K562 (cell line): ENCODE data around the gene CDADC1. TPM values are rescaled to one million over a fixed set of nuclear protein-coding genes. Genes with fewer than 3 reads are reported as not detected.

Source experiments
- AFF4 ChIP-seq: sonication (generic); formaldehyde crosslinking; IDR thresholded peaks from 2 replicates; pipeline ENCODE4 v1.8.0; 2023; ENCODE audit warnings: mild to moderate bottlenecking, missing genetic modification reagents
- ATF4 ChIP-seq: fragments of 450-650 bp; formaldehyde crosslinking; IDR thresholded peaks from 2 replicates; pipeline ENCODE4 v1.4.0; 2022; ENCODE audit warnings: mild to moderate bottlenecking, moderate library complexity
- ELF1 ChIP-seq: fragments of 200-800 bp; sonication (Bioruptor generic); IDR thresholded peaks from 2 replicates; pipeline ENCODE4 v1.6.1; 2016; ENCODE audit warnings: missing genetic modification characterization, missing compliant biosample characterization
- ETV1 ChIP-seq: fragments of 450-650 bp; conservative IDR thresholded peaks from 2 replicates; pipeline ENCODE4 v1.6.1; 2016; ENCODE audit warnings: missing genetic modification characterization, control low read depth, low read depth, missing compliant biosample characterization
- FOXP1 ChIP-seq: sonication (generic); formaldehyde crosslinking; IDR thresholded peaks from 2 replicates; pipeline ENCODE4 v1.8.0; 2022; ENCODE audit warnings: mild to moderate bottlenecking, missing genetic modification reagents
- HLTF ChIP-seq: fragments of 450-650 bp; IDR thresholded peaks from 2 replicates; pipeline ENCODE4 v1.6.1; 2016
- LARP7 ChIP-seq: fragments of 450-650 bp; IDR thresholded peaks from 2 replicates; pipeline ENCODE4 v1.6.1; 2016
- NBN ChIP-seq: fragments of 450-650 bp; IDR thresholded peaks from 2 replicates; pipeline ENCODE4 v1.6.1; 2016; ENCODE audit warnings: low read depth, mild to moderate bottlenecking
- OTX1 ChIP-seq: fragments of 450-650 bp; formaldehyde crosslinking; IDR thresholded peaks from 2 replicates; pipeline ENCODE4 v1.4.0; 2022; ENCODE audit warnings: mild to moderate bottlenecking
- PHB2 ChIP-seq: fragments of 450-650 bp; IDR thresholded peaks from 2 replicates; pipeline ENCODE4 v1.6.1; 2017; ENCODE audit warnings: low read depth
- POLR2A ChIP-seq: fragments of 450-650 bp; conservative IDR thresholded peaks from 2 replicates; pipeline ENCODE4 v1.6.1; 2016
- RBM22 ChIP-seq: fragments of 200-400 bp; formaldehyde crosslinking; IDR thresholded peaks from 2 replicates; pipeline ENCODE4 v1.6.1; 2018; ENCODE audit warnings: low read length, low read depth; ENCODE audit not compliant: poor library complexity, severe bottlenecking
- TCF7L2 ChIP-seq: fragments of 150-350 bp; IDR thresholded peaks from 2 replicates; pipeline ENCODE4 v1.6.1; 2016; ENCODE audit warnings: low read depth, mild to moderate bottlenecking, low read length, moderate library complexity
- ZNF212 ChIP-seq: fragments of 450-650 bp; formaldehyde crosslinking; IDR thresholded peaks from 2 replicates; pipeline ENCODE4 v1.4.0; 2020; ENCODE audit warnings: mild to moderate bottlenecking
- ZNF407 ChIP-seq: fragments of 450-650 bp; IDR thresholded peaks from 2 replicates; pipeline ENCODE4 v1.6.1; 2016; ENCODE audit warnings: low read depth
- ZNF589 ChIP-seq: fragments of 200-800 bp; sonication (Bioruptor generic); IDR thresholded peaks from 2 replicates; pipeline ENCODE4 v1.6.1; 2016; ENCODE audit warnings: low read depth, missing genetic modification characterization, missing compliant biosample characterization
- ZNF668 ChIP-seq: fragments of 250-450 bp; sonication (Bioruptor Pico); IDR thresholded peaks from 2 replicates; pipeline ENCODE4 v1.8.0; 2022; ENCODE audit warnings: mild to moderate bottlenecking, inconsistent platforms
- polyA plus RNA-seq, 8 experiments: library from polyadenylated mRNA; depleted of rRNA in 4 of 8; stranded (reverse) in 5 of 8; unstranded in 3 of 8; fragments of >200 nt; fragmentation: Nextera tagmentation in 2 of 8; fragmentation: Illumina TruSeq in 1 of 8; extraction: Ambion mirVana in 2 of 8; extraction: Trizol in 1 of 8; gene quantifications; 2 replicates each; pipeline versions ENCODE4 v1.2.1 to v1.2.3, GENCODE V29; 2011 to 2014; ENCODE audit warnings: inconsistent platforms in 1 of 8, missing spikeins in 1 of 8
- total RNA-seq, 7 experiments: library from RNA; depleted of rRNA in 6 of 7; stranded (reverse); fragments of >200 nt in 6 of 7; fragmentation: Illumina TruSeq in 2 of 7; extraction: Trizol in 2 of 7; gene quantifications; 2 replicates each; pipeline versions ENCODE4 v1.2.1 to v1.2.3, GENCODE V29; 2011 to 2021; ENCODE audit warnings: low replicate concordance in 1 of 7

CDADC1 gene
- total and polyA plus RNA-seq, 9 of the 15 experiments (the other 6 are each of a cell fraction or from before 2014, with no cell fraction given): 4.1 to 11.8 (median 6.3) TPM

- TF ChIP-seq ELF1 (tag) (peak; percentile 33; the same call in 1 of the 2 replicates), ZNF668 (CRISPR knock-in tag) (no peak), FOXP1 (CRISPR knock-in tag) (no peak), HLTF (0 out of 2 replicates have a peak, but pooled peaks have one; percentile 27), ETV1 (tag) (no peak), POLR2A (no peak), OTX1 (CRISPR knock-in tag) (no peak), NBN (peak; percentile 56; the same call in 1 of the 2 replicates), RBM22 (no peak), ZNF407 (no peak), ZNF212 (CRISPR knock-in tag) (no peak), ZNF589 (CRISPR knock-in tag) (no peak), ATF4 (CRISPR knock-in tag) (no peak), AFF4 (no peak), TCF7L2 (no peak), PHB2 (no peak), LARP7 (no peak)
These were observed 53.2 kb downstream of the CDADC1 start (continued) for GRCh38 chr13:49300739-49301589.
